ENCODE measurements around the gene PPARD.
"Not testable (repeated sequence)": the region's sequence is repeated elsewhere in the genome, so short reads cannot be mapped to it uniquely, and the experiment has no call there.

The PPARD gene

GRCh38 chr6:35342258-35343091 lies at the start of gene PPARD:
TSS of gene PPARD (plus strand) at chr6:35342558. CDS start at chr6:35411088, 68,530 bp downstream.
- peak; percentile 99 for DNase-seq

- no peak for DNase-seq
Observed at GRCh38 chr6:35293681-35294080, 48.7 kb upstream of the PPARD start.

GRCh38 chr6:35294308-35294945 lies 47.9 kb upstream of the PPARD start:
- DNase-seq = peak; percentile 58

- no peak for DNase-seq
Observed at GRCh38 chr6:35295036-35295435, 47.3 kb upstream of the PPARD start.

- no peak for DNase-seq
Observed at GRCh38 chr6:35295521-35296315, 46.6 kb upstream of the PPARD start.

GRCh38 chr6:35296931-35297600 lies 45.3 kb upstream of the PPARD start:
- no peak for DNase-seq

- DNase-seq = peak; percentile 90
Observed at GRCh38 chr6:35297601-35298481, 44.5 kb upstream of the PPARD start, which contains the start of gene DEF6. TSS of gene DEF6 (plus strand) at chr6:35297818. CDS start at chr6:35297857, 39 bp downstream.

- DNase-seq = no peak
Observed at GRCh38 chr6:35298625-35299140, 43.7 kb upstream of the PPARD start.

- DNase-seq = peak; percentile 56
Observed at GRCh38 chr6:35299674-35300073, 42.7 kb upstream of the PPARD start.

GRCh38 chr6:35300848-35301247 lies 41.5 kb upstream of the PPARD start:
- DNase-seq = peak; percentile 46

GRCh38 chr6:35302604-35303241 lies 39.6 kb upstream of the PPARD start:
- DNase-seq = peak; percentile 92

GRCh38 chr6:35304299-35304698 lies 38.1 kb upstream of the PPARD start:
- no peak for DNase-seq

- DNase-seq = peak; percentile 39
Observed at GRCh38 chr6:35305117-35305516, 37.2 kb upstream of the PPARD start.

- DNase-seq = not testable (repeated sequence)
Observed at GRCh38 chr6:35307138-35307537, 35.2 kb upstream of the PPARD start.

- DNase-seq = not testable (repeated sequence)
Observed at GRCh38 chr6:35308543-35308942, 33.8 kb upstream of the PPARD start.

GRCh38 chr6:35309611-35310264 lies 32.6 kb upstream of the PPARD start:
- no peak for DNase-seq

- peak; percentile 50 for DNase-seq
Observed at GRCh38 chr6:35310265-35310831, 32.0 kb upstream of the PPARD start.

GRCh38 chr6:35311390-35312075 lies 30.8 kb upstream of the PPARD start:
- DNase-seq = peak; percentile 60

- DNase-seq = no peak
Observed at GRCh38 chr6:35312076-35312800, 30.1 kb upstream of the PPARD start.

Measured in stimulated activated CD8-positive, alpha-beta memory T cell treated with anti-CD3 and anti-CD28 coated beads, Interleukin-4, amount 100 ng/mL, for 48 hours (primary cell).